Motor neuron (in vitro differentiated cells): ENCODE results near the gene ACTL8. TPM values are rescaled to one million over a fixed set of nuclear protein-coding genes. Genes with fewer than 3 reads are reported as not detected.

Source experiments
- ATAC-seq, 8 experiments: fragments of 200-7000 bp; cut with Tn5 transposase; replicated peaks in 6 of 8; 2 replicates each; pipeline ENCODE4 v1.8.0; 2021; ENCODE audit warnings: mild to moderate bottlenecking in 8 of 8, moderate library complexity in 8 of 8
- H3K27ac ChIP-seq, 2 donors: fragments of 250-450 bp; sonication (Bioruptor Pico); 2 replicates each; pipeline ENCODE4 v1.9.0; 2021; ENCODE audit warnings: antibody characterized with exemption in 2 of 2, mild to moderate bottlenecking in 2 of 2, moderate library complexity in 1 of 2
- H3K4me1 ChIP-seq, 2 donors: fragments of 250-450 bp; sonication (Bioruptor Pico); replicated peaks in 1 of 2; 2 replicates each; pipeline ENCODE4 v1.6.1; 2021; ENCODE audit warnings: antibody characterized with exemption in 2 of 2, mild to moderate bottlenecking in 2 of 2, moderate library complexity in 1 of 2
- H3K4me3 ChIP-seq, 5 donors: fragments of 250-450 bp; sonication (Bioruptor Pico); 2 replicates each; pipeline ENCODE4 v1.9.0; 2021; ENCODE audit warnings: antibody characterized with exemption in 5 of 5, mild to moderate bottlenecking in 5 of 5, moderate library complexity in 4 of 5
- WGBS, 10 experiments: fragments of 450-650 bp; shearing (Covaris generic); methylation state at CpG; one replicate each; pipeline ENCODE4 v1.0.0; 2022; 5-methylcytosine and 5-hydroxymethylcytosine counted together
- in situ Hi-C, 9 experiments: fragments of 400-800 bp; cut with MboI; loops; one replicate each; pipeline ENCODE4 v1.15.0; 2021; ENCODE audit warnings: low sequenced_read_pairs in 9 of 9, low pct_unique_long_range_greater_than_20kb in 2 of 9; ENCODE audit not compliant: unreplicated experiment in 9 of 9
- total RNA-seq, 8 experiments: library from RNA; unstranded; fragments of 300-600 nt; gene quantifications; 2 replicates each; pipeline versions ENCODE4 v1.2.3 to v1.2.4, GENCODE V29; 2022

The ACTL8 gene
- total RNA-seq, 8 experiments from 2014 or later: 0.11 to 42.2 (median 1.3) TPM; not detected in 1

DNA sequence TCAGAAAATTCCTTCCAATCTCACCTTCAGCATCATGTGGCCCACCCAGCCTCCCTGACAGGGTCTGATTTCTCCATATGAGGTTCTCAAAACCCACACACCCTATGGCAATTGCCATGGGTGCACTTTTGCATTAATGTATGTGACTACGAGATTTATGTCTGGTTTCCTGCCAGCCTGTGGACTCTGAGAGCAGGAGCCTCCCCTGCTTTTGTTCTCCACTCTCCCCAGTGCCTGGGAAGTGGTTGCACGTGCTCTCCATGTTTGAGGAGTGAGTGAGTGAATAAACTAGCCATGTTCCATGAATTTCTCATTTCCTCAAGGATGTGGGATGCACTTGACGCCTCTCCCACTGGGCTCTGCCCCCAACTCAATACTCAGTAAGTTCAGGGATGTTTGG lies 91.2 kb downstream of the ACTL8 start:
- in situ Hi-C loops: no loop called here
- H3K4me3 ChIP-seq: no peak overlapping the region
- peak in 5 of 8 experiments; percentile 29 to 69 (median 54) for ATAC-seq
- H3K4me1 ChIP-seq: peaks cover 6 to 28% of the 10 kb centered on the region in 2 donors
- no peak overlapping the region for H3K27ac ChIP-seq
- 0 to 100% (median 60%) methylated on average over 1 to 3 of the region's 3 CpGs; no CpG with 5 or more reads in 3 of the 10 experiments for WGBS, 10 experiments

DNA sequence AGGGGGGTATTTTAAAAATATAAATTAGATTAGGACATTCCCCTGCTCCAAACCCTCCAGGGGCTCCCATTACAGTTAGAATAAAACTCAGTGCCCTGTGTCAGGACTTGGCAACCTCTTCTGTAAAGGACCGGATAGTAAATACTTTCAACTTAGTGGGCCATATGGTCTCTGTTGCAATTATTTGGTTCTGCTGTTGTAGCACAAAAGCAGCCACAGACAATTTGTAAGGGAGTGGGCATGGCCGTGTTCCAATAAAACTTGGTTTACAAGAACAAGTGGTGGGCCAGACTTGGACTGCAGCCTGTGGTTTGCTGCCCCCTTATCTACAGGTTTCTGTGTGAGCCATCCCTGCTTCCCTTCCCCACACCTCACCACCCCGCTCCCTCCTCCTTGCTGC lies 92.0 kb downstream of the ACTL8 start:
- Histone ChIP-seq H3K4me1 (peaks cover 6 to 28% of the 10 kb centered on the region in 2 donors), H3K27ac (no peak overlapping the region), H3K4me3 (no peak overlapping the region)
- no peak for ATAC-seq
- WGBS, 10 experiments: 33 to 93% (median 80%) methylated on average over 1 to 3 of the region's 3 CpGs; no CpG with 5 or more reads in 3 of the 10 experiments
- in situ Hi-C loops: no loop called here

DNA sequence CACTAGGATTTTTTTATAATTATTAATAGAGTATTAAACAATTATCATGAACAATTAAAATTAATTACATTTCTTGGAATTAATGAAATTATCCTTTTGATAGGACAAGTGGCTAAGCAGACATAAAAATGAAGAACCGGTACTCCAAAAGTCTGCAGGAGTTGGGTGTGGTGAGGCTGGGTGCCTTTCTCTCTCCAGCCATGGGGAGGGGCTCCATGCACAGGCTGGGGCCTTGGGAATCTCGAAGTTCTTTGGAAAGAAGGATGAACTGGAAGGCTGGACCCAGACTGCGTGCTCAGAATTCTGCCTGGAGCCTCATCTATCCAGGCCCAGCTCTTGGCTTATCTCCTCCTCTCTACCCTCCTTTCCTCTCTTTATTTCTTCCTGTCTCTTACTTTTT lies 94.1 kb downstream of the ACTL8 start:
- 38 to 100% (median 86%) methylated on average over 2 to 3 of the region's 3 CpGs; no CpG with 5 or more reads in 4 of the 10 experiments for WGBS, 10 experiments
- in situ Hi-C loops: no loop called here
- Histone ChIP-seq H3K27ac (no peak overlapping the region), H3K4me1 (peaks cover 4 to 15% of the 10 kb centered on the region in 2 donors), H3K4me3 (no peak overlapping the region)
- peak in 1 of 8 experiments; percentile 21 for ATAC-seq

DNA sequence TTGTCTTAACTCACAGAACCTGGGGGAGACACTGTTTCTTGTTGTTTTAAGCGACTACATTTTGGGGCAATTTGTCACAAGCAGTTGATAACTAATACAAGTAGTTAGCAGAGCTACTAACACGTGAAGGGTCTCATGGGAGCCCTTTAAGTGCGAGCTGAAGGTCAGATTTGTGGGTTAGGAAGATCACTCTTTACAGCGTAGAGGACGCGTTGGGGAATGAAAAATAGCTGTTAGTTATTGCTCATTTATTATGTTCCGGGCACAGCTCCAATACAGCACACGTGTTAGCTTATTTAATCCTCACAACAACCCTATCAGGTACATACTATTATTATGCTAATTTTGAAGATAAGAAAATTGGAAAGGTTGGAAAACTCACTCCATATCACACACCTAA lies 95.9 kb downstream of the ACTL8 start:
- Histone ChIP-seq H3K4me3 (no peak overlapping the region), H3K27ac (no peak overlapping the region), H3K4me1 (peaks cover 0 to 9% of the 10 kb centered on the region in 2 donors)
- in situ Hi-C loops: no loop called here
- WGBS, 10 experiments: 29 to 83% (median 60%) methylated on average over 1 to 8 of the region's 8 CpGs
- ATAC-seq: peak in 2 of 8 experiments; percentile 22 to 44

DNA sequence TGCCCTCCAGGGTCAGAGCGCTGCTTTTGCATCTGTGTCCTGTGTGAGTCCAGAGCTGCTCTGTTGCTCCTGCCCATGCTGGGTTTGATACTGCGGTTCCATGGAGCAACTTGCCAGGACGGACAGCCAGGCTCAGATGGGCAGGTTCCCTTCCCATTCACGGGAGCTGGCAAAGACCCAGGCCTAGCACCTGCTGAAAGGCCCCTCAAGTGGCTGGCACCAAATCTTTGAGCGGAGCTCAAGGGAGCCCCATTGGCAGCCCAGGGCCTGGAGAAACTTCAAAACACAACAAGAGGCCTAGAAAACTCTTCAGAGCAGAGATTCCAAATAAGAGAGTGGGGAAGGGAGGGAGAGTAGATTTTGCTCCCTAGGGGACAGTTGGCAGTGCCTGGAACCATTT lies 97.2 kb downstream of the ACTL8 start:
- 71 to 100% (median 84%) methylated on average over 1 to 4 of the region's 5 CpGs; no CpG with 5 or more reads in 4 of the 10 experiments for WGBS, 10 experiments
- Histone ChIP-seq H3K4me3 (no peak overlapping the region), H3K4me1 (peaks cover 0 to 2% of the 10 kb centered on the region in 2 donors), H3K27ac (no peak overlapping the region)
- no peak for ATAC-seq
- in situ Hi-C loops: no loop called here

DNA sequence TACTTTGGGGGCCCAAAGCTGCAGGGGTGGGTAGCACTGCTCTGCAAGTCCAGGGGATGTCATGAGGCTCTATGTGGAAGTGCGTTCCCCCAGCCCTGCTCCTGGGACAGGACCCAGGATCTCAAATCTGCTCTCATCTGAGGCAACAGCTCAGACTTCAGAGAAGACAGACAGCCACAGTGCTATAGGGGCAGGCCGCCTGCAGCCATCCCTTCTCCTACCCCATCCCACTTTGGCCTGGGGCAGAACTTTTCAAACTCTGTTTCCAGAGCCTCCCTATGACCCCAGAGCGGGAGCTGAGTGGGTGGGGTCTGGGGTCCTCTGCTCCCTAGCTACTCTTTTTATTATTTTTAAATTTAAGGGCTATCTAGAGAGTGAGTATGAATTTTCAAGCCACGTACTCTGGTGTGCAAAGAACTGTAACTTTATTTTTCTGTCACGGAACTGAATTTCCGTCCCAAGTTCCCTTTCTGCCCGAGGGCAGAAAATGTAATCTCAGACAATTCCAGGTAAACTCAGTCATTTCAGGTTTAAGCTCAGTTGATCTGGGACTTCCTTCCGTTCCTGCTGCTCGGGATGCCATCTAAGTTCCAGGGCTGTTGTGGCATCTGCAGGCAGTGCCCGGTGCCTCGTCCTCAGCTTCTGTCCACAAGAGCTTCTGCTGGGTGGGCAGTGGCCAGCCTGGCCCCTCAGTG lies 98.3 kb downstream of the ACTL8 start:
- no peak overlapping the region for H3K27ac ChIP-seq
- no peak for ATAC-seq
- 53 to 94% (median 81%) methylated on average over 2 to 10 of the region's 11 CpGs for WGBS, 10 experiments
- H3K4me1 ChIP-seq: peaks cover 0 to 10% of the 10 kb centered on the region in 2 donors
- in situ Hi-C loops: no loop called here
- H3K4me3 ChIP-seq: no peak overlapping the region

DNA sequence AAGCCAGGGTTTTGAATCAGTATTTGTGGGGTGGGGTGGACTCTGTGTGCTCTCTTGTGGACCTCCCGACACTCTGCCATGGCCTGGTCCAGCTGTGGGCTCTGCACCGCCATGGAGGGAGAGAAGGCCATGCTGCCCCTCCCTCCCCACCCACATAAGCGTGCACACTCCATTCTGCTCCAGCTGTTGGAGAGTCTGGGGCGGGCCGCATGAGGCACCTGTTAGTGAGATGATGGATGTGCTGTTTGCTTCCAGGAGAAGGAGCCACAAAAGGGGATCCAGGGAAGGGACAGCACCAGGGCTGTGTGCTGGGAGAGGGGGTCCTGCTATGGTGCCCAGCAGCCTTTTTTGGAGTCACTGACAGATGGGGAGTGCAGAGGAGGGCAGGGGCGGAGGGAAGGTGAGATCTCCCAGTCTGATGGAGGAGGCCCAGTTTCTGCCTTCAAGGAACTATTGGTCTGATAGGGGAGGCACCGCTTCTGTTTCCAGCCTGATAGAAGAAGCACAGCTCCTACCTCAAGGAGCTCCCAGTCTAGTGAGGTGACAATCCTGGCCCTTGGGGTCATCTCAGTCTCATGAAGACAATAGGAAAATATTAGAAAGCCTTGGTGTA lies 101.5 kb downstream of the ACTL8 start:
- Histone ChIP-seq H3K27ac (no peak overlapping the region), H3K4me1 (peaks cover 0 to 13% of the 10 kb centered on the region in 2 donors), H3K4me3 (no peak overlapping the region)
- ATAC-seq: peak in 1 of 8 experiments; percentile 18
- WGBS, 10 experiments: 49 to 100% (median 95%) methylated on average over 1 to 3 of the region's 7 CpGs; no CpG with 5 or more reads in 4 of the 10 experiments
- in situ Hi-C loops: no loop called here

DNA sequence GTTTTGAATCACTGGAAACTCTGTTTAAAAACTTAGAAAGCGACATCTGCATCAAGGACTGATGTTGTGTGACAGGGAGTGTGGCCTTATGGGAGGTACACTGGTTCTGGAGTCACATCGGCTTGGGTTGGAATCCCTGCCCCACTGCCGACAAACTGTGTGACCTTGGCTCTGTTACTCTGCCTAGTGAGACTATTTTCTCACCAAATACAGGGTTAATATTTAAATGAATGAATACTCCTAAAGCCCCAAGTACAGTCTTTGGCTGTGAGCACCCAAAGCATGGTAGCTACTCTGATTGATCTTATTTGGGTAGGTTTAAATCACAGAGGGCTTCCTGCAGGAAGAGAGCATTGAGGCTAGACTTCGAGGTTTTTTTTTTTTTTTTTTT lies 102.0 kb downstream of the ACTL8 start:
- Histone ChIP-seq H3K27ac (no peak overlapping the region), H3K4me3 (no peak overlapping the region), H3K4me1 (peaks cover 3 to 18% of the 10 kb centered on the region in 2 donors)
- in situ Hi-C loops: no loop called here
- 43 to 92% (median 73%) methylated on average over 1 to 3 of the region's 4 CpGs; no CpG with 5 or more reads in 2 of the 10 experiments for WGBS, 10 experiments
- no peak for ATAC-seq

DNA sequence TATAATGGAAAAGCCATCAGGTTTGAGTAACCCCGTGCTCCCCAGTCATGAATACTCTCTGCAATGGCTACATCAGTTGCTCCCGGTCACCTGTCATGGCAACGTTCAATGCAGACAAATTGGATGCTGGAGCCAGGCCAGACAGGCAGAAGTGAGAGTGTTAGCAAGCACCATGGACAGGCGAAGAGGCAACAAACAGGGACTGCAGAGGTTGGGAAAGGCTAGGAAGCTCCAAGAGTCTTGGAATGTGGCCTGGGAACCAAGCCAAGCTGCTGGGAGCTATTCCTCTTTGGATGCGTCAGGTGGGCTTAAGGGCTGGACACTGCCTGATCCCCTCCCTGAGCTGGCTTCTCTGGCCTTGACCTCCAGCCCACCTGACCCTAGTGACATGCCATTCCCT lies 102.9 kb downstream of the ACTL8 start:
- Histone ChIP-seq H3K4me3 (no peak overlapping the region), H3K27ac (no peak overlapping the region), H3K4me1 (peaks cover 5 to 18% of the 10 kb centered on the region in 2 donors)
- peak in 2 of 8 experiments; percentile 20 to 81 for ATAC-seq
- WGBS, 10 experiments: 55 to 86% (median 72%) methylated on average over 1 to 5 of the region's 5 CpGs; no CpG with 5 or more reads in 1 of the 10 experiments
- in situ Hi-C loops: no loop called here

DNA sequence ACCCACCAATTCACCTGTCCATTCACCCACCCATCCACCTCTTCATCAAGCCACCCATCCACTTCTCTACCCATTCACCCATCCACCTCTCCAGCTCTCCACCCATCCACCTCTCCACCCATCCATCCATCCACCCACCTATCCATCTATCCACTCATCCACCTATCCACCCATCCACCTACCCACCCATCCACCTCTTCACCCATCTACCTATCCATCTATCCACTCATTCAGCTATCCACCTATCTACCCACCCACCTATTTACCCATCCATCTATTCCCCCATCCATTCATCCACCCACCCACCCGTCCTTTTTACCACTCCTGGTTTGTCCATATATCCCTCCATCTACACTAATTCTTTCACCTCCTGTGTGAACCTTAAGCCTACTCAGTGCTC lies 105.7 kb downstream of the ACTL8 start:
- Histone ChIP-seq H3K27ac (no peak overlapping the region), H3K4me3 (no peak overlapping the region), H3K4me1 (peaks cover 5 to 23% of the 10 kb centered on the region in 2 donors)
- whole genome bisulfite sequencing, 10 experiments: no CpG with 5 or more reads among the region's 1 CpG
- no peak for ATAC-seq
- in situ Hi-C loops: no loop called here

DNA sequence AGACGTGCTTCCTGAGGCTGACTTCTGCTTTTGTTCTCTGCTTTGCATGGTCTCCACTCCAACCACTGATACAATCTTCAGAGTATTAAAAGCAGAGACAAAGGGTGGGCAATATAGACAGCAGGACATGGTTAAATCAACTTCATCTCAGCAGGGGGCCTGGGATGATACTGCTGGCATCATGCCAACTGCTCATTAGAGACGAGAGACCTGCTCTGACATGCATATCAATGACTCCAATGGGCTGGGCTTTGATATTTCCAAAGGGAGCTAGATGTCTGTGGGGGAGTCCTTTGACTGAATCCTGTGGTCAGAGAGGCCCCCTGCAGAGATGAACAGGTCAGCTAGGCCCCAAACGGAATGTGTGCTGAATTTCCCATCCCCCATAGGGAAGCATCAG lies 106.6 kb downstream of the ACTL8 start:
- Histone ChIP-seq H3K27ac (no peak overlapping the region), H3K4me1 (peaks cover 5 to 29% of the 10 kb centered on the region in 2 donors), H3K4me3 (no peak overlapping the region)
- peak in 4 of 8 experiments; percentile 36 to 62 (median 42) for ATAC-seq
- in situ Hi-C loops: no loop called here
- 10 to 33% (median 20%) methylated on average over 1 to 3 of the region's 3 CpGs; no CpG with 5 or more reads in 2 of the 10 experiments for WGBS, 10 experiments

DNA sequence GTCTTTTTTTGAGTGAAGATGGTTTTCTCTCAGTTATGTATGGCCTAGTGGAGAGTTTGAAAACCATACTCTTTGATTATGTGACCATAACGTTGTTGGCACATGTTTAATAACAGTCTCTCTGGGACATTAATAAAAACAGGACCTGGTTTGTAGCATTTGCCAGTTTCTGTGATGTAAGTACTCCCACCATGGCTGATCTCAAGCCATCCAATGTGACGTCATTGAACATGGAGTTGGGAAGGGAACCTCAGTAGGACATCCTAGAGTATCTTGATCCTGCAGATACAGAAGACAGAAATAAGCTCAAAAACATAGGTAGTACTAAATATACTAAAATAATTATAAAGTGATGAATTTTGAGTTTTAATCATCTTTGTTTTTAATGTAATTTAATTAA lies 107.0 kb downstream of the ACTL8 start:
- peaks cover 5 to 29% of the 10 kb centered on the region in 2 donors for H3K4me1 ChIP-seq
- WGBS, 10 experiments: 36 to 95% (median 60%) methylated on average over 1 to 2 of the region's 2 CpGs; no CpG with 5 or more reads in 3 of the 10 experiments
- no peak overlapping the region for H3K4me3 ChIP-seq
- ATAC-seq: no peak
- in situ Hi-C loops: no loop called here
- no peak overlapping the region for H3K27ac ChIP-seq

DNA sequence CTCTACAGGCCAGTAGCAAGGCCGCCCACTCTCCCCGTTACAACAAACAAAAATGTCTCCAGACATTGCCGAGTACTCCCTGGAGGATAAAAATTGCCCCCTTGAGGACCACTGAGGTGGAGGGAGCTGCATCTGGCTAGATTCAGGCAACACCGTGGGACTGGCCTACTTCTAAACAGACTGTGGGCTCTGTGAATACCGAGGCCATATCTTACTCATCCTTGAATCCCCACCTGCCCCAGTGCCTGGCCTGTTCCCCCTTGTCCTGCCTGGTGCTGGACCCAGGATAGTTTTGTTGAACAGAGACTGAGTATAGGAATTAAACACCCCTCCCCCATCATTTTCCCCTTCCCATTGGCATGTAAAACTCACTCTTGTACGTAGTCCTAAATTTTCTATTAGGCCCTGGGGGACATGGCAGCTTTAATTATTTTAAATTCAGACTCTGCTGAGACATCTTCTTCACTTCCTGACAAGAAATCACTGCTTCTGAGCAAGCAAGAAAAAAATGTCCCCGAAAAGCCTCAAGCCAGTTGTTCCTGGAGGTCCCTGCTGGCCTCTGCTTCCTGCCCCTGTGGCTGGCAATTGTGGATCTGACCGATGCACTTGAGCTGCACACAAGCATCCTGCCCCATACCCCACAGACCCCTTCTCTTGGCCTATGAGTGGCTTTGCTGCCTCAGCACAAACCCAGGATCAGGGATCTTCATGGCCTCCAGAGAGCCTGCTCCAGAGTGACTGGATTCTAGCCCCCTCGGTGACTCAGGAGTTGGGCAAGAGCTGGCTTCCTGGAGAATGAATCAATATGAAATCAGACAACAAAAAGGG lies 111.0 kb downstream of the ACTL8 start:
- Histone ChIP-seq H3K27ac (no peak overlapping the region), H3K4me1 (peaks cover 5 to 19% of the 10 kb centered on the region in 2 donors), H3K4me3 (no peak overlapping the region)
- peak in 6 of 8 experiments; percentile 27 to 77 (median 48) for ATAC-seq
- WGBS, 10 experiments: 6 to 100% (median 58%) methylated on average over 1 to 8 of the region's 9 CpGs; no CpG with 5 or more reads in 1 of the 10 experiments
- in situ Hi-C loops: no loop called here
